NCI-H526 (cell line): Measurements from ENCODE around the gene PFKP.
"Not testable (repeated sequence)": the region's sequence is repeated elsewhere in the genome, so short reads cannot be mapped to it uniquely, and the experiment has no call there.

ENCODE experiments used
- DNase-seq, 2 experiments: peaks; one replicate each; lab custom pipeline; 2025; lab: John Stamatoyannopoulos, UW

The PFKP gene

GRCh38 chr10:3046981-3047547, 20.3 kb upstream of the PFKP start:
- peak in 1 of 2 experiments; percentile 38 for DNase-seq

- DNase-seq = no peak
These were observed 19.8 kb upstream of the PFKP start for GRCh38 chr10:3047596-3047995.

- DNase-seq = no peak
These were observed 19.0 kb upstream of the PFKP start for GRCh38 chr10:3048119-3049019.

DNA sequence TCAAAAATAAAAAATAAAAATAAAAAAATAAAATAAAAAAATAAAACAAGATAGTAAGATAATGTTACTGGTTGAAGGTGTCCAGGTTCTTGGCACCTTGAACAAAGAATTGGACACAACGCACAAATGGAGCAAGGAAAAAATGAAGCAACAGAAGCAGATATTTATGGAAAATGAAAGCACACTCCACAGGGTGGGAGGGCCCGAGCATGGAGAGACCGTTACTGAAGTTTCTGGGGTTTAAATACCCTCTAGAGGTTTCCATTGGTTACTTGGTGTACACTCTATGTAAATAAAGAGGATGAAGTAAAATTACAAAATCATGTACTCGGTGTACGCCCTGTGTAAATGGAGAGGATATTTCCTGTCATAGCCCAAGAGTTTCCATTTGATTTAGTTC, 15.7 kb upstream of the PFKP start:
- DNase-seq = no peak

GRCh38 chr10:3053155-3053554, 14.2 kb upstream of the PFKP start:
- no peak for DNase-seq

DNA sequence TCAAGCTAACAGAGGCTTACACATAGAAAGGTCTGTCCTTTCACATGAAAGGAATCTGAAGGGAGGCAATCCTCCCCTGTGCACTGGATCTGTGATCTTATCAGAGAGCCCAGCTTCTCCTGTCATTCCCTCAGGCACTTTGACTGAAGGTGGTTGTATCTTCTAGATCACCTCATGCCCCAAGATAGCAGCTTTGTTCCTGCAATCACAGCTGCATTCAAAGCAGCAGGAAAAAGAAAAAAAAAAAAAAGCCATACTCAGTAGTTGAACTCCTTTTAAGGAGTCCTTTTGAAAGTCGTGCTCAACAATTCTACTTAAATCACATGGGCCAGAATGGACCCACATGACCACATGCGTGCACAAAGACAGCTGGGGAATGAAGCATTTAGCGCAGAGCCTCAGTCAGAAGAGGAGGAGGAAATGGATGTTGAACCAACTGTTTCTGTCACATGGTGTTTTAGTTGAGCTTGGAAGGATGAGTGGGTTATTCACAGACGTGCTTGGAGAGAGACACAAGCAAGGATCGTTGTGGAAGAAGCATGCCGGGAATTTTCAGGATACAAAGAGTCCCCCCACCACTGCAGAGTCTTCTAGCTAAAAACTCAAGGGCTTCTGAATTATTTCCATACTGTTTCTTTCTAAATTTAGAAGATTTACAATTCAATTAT, 13.0 kb upstream of the PFKP start:
- DNase-seq = no peak

- no peak for DNase-seq
These were observed 12.5 kb upstream of the PFKP start for GRCh38 chr10:3054851-3055199.

GRCh38 chr10:3056280-3057037, 10.9 kb upstream of the PFKP start:
- no peak for DNase-seq

GRCh38 chr10:3057946-3058345, 9.4 kb upstream of the PFKP start:
- DNase-seq = no peak

- DNase-seq = no peak
These were observed 7.4 kb upstream of the PFKP start for GRCh38 chr10:3059974-3060373.

- no peak for DNase-seq
These were observed 6.9 kb upstream of the PFKP start for GRCh38 chr10:3060481-3060889.

DNA sequence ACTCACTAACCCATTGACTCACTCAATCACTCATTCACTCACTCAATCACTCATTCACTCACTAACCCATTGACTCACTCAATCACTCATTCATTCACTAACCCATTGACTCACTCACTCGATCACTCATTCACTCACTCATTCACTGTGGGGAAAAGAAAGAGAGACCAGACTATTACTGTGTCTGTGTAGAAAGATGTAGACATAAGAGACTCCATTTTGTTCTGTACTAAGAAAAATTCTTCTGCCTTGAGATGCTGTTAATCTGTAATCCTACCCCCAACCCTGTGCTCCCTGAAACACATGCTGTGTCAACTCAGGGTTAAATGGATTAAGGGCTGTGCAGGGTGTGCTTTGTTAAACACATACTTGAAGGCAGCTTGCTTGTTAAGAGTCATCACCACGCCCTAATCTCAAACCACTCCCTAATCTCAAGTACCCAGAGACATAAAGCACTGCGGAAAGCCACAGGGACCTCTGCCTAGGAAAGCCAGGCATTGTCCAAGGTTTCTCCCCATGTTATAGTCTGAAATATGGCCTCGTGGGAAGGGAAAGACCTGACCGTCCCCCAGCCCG, 5.9 kb upstream of the PFKP start:
- not testable (repeated sequence) for DNase-seq

DNA sequence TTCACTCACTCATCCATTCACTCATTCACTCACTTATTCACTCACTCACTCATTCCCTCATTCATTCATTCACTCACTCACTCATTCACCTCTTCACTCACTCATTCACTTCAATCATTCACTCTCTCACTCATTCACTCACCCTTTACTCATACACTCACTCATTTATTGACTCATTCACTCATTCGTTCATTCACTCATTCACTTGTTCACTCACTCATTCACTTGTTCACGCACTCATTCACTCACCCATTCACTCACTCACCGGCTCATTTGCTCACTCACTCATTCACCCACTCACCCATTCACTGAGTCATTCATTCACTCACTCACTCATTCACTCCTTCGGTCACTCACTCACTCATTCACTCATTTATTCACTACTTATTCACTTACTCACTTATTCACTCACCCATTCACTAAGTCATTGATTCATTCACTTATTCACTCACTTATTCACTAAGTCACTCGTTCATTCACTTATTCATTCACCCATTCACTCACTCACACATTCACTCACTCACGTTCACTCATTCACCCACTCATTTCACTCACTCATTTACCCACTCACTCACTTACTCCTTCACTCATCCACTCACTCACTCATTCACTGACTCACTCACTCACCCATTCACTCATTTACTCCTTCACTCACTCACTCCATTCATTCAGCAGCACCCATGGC, 4.7 kb upstream of the PFKP start:
- DNase-seq = no peak

- DNase-seq = no peak
These were observed 2.9 kb upstream of the PFKP start for GRCh38 chr10:3064423-3064822.

DNA sequence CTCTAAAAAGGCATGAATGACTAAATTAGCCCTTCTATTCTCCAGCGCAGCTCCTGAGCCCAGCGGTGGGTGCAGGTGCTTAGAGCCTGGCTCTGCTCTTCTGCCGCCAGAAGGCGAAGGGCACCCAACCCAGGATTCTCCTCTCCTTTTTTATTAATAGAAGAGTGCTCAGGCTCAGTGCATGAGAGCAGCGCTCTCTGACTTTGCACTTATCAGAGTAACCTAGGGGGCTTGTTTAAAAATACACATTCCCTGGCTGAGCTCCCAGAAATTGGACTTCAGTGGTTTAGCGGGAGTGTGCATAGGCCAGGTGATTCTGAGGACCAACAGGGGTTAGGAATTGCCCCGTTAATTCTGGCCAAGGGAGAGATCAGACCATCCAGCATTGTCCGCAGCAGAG, 1.7 kb upstream of the PFKP start:
- peak in 1 of 2 experiments; percentile 28 for DNase-seq

DNA sequence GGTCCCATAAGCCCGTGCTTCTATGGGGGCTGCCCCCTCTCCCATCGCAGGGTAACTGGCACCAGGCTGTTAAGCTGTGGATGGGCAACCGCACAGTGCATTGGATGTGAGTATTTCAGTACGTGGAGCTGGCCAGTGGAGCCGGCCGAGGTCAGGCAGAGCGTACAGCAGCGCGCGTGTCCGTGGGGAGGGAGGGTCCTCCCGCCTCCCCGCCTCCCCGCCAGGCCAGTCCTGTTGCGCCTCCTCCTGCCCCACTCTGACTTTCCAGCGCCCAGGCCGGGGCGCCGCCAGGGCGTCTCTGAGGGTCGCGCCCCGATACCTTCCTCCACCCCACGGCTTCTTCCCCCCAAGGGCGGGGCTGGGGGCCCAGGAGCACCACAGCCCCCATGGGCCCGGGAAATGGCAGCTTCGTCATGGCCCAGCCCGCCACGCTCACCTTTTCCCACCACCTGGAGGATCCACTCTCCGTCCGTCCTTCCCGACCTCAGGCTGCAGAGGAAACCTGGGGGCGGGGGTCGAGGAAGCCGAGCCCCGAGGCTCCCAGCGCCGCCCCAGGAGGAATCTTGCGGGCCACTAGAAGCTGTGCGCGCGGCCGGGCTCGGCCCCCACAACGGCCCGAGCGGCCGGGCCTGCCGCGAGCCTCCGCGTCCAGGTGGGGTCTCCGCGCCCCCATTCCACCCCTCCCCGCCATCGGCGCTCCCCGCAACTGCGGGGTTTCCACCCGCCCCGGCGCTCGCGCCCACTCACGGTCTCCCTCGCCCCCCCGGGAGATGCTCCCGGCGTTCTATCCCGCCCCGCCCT, 831 bp upstream of the PFKP start:
- peak in 1 of 2 experiments; percentile 30 for DNase-seq

- DNase-seq = peak in 1 of 2 experiments; percentile 30
These were observed 471 bp downstream of the PFKP start for GRCh38 chr10:3067859-3068179.

DNA sequence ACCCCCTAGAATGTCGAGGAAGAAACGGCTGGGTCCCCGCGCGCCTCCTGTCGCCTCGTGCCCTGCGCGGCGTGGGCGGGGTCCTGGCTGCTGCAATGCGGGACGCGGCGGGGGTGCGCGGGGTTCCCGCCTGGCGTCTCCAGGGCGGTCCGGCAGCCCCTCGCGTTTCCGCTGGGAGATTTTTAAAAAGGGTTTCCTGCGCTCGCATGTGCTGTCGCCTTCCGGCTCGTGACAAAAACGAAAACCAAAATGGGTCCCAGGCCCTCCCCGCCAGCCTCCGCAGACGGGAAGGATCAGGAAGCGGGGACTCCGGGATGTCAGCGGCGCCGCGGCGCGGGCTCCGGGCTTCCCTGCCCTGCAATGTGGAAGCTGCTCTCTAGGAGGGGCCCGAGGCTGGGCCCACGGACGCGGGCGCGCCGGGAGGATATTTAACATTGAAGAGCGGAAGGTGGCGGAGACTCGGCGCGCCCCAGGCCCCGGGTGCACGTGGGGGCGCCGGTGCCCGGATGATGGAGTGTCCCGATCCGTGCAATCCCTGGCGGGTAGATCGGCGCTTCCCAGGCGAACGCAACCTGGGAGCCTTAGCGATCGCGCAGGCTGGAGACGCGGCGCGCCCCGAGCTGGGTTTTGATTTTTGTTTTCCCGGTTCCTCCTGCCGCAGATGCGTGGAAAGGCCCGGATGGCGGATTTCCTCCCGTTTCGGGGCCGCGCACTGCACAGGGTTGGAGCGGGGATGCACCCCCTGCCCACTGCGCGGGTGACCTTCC, 1.0 kb downstream of the PFKP start:
- peak in 1 of 2 experiments; percentile 51 for DNase-seq

- peak in 1 of 2 experiments; percentile 51 for DNase-seq
These were observed 1.8 kb downstream of the PFKP start for GRCh38 chr10:3068968-3069737.
